Measurements from ENCODE around the gene INO80C.

Gene INO80C

DNA sequence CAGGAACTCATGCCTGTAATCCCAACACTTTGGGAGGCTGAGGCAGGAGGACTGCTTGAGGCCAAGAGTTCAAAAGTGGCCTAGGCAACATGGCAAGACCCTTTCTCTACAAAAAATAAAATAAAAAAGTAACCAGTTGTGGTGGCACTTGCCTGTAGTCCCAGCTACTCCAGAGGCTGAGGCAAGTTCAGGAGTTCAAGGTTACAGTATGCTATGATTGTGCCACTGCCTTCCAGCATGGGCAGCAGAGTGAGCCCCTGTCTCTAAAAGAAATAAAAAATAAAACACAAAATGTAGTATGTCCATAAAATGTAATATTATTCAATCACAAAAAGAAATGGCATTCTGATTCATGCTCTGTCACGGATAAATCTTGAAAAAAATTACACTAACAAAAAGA is 11.9 kb downstream of the INO80C start:
- no peak for DNase-seq

DNA sequence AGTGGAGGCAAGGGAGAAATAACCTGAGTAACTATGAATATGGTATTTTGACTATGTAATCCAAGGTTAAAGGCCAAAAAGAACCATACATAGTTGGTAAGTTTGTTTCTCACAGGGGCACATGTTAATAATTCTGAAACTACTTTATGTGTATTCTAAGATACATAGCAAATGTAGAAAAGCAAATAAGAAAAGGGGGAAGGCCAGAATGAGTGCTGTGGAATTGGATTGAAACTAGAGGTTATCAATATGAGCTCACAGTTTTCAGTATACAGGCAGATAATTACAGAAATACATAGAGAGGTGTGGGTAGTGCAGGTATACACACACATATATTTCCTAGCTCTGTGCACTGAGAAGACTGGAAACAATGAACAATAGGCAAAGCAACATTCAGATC is 13.7 kb downstream of the INO80C start:
- DNase-seq: no peak

DNA sequence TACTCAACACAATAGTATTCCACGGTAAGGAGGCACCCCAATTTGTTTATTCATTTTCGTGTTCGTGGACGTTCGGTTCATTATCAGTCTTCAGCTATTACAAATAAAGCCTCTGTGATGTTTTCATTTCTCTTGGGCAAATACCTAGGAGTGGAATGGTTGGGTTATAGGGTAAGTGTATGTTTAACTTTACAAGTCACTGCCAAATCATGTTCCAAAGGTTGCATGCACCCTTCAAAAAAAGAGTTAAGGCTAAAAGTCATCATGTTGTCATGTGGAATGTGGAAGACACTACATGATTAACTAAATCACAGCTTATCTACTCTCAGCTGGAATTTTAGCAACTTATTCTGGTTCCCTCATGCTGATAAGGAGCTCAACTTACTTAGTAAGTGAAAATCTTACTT is 15.8 kb downstream of the INO80C start:
- no peak for DNase-seq

DNA sequence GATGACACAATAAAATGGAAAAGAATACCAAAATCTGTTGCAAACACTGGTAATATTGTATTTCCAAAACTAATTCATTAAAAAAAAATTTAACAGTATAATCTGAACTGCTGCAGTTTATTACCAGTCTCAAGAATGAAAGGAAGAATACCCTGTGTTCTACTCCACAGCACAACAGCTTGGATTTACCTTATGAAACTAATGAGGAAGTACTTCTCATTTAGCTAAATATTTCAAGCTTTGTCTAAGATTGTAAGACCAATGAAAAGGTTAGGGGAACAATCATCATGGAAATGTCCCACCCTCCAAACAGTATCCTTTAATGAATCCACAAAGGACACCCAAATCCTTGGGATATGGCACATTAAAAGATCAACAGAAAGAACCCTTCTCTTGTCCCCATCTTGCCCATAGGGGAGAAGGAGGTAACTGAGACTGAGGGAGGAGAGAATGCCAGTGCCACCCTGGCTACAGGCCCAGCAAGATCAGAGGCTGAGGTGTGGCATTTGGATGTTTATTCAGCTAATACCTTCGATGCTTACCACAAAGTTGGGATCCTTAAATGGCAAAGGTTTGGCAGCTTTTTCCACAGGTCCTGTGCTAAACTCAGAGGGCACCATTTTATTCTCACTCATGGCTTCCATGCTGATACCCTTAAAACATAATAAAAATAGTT is 17.7 kb downstream of the INO80C start:
- no peak for DNase-seq

DNA sequence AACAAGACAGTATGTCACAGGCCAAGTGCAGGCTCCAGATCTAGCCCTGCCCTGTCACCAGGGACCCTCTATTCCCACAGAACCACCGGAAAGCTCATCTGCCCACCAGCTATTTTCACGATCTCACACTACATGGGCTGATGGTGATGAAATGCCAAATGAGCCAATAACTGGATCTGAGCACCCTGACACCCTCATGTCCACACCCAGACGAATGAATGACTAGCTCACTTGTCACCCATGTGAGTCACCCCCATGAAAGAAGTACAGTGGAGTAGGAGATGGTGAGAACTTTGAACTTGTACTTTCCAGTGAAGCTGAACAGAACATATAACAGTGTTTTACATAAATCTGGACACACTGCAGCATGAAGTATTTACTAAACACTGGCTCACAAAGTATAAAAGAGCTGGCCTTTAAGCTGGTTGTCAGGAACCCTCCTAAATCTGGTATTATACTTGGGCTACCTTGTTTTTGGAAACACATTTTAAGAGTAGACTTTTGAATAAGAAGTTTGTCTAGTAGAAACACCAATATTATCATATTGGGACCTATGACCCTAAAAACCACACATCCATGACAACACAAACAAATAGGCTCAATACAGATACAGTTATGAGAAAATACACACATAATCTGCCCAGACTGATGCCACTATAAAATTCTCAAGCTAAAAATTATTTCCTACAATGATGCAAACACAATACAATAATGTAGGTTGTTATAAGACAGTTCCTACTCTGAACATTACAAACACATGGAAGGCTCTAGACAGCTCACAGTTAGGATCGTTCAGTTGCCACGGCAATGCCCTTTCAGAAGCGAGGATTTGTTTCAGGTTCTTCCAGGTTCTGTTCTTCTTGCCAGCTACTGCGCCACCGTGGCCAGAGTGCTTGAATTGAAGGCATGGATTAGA is 19.0 kb downstream of the INO80C start:
- DNase-seq: no peak

DNA sequence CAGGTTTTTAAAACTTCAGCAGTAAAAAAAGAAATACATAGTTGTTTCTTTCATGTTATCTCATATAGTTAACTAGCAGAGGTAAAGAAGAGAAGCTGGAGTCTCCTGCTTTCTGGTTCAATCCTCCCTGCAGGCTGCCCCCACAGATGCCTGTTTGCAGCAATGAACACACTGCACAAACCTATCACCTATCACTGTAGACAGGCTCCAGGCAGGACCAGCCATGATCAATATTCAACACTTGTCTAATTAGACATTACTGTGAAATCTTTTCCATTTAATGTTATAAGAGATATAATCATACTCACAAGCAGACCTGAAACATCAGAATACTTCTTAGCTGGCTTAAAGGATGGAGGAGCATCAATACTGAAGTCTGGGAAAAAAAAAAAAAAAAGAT is 19.8 kb downstream of the INO80C start:
- DNase-seq: no peak

DNA sequence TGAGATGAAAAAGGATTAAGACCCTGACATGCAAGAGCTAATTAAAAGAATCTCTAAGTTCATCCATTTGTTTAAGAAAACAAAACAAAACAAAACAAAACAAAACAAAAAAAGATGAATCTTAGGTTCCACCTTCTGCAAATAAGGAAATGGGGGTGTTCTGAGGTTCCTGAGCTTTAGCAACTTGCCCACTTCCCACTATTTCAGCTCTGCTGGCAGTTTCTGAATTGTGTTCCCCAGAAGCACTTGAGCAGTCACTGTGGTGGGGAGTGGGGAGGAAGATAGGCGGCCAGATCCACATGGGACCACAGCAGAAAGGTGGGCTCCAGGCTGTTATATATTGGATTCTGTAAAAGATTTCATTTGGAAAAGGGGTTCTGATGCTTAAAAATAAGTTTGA is 20.3 kb downstream of the INO80C start:
- DNase-seq: no peak

DNA sequence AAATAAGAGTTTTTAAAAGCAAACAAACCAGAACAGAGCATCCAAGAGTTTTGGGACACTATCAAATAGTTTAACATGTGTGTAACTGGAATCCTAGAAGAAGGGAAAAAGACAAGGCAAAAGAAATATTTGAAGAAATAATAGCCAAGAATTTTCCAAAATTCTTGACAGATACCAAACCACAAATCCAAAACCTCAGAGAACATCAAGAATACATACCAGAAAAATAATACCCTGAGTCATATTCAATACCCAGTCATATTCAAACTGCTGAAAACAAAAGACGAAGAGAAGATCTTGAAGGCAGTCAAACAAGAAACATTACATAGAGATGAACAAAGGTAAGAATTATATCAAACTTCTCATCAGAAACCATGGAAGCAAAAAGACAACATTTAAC is 22.9 kb downstream of the INO80C start:
- DNase-seq: no peak

DNA sequence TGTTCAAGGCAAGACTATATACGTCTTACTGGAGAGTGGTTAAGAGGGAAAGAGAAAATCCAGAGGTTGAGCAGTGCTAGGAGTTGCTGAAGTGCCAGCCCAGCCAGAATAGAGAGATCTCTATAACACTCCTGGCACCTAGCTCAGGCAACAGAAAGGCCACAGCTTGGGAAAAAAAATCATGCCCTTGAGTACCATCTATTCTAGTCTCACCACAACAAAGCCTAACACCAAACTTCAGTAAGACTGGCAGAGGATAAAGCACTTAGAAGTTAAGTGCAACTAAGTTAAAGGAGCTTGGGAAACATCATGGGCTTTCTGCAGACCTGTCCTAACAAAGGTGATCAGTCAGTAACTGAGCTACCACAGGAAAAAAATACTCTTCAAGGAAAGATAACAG is 24.2 kb downstream of the INO80C start:
- no peak for DNase-seq

DNA sequence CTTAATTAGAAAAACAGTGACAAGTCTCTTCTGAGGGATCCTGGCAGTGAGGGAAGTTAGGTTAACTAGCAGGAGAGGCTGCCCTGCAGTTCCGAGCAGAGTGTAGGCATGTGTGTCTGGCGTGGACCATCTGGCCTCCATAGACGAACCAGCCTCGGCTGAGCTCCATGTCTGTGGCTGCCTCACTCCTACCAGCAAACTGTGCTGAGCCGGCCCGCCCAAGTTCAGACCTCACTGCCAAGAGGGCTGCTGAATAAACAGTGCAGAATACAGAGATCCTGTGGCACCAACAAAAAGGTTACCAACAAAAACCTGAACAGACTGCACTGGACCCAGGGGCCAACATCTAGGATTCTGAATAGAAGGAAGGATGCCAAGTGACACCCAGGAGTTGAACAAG is 27.3 kb downstream of the INO80C start:
- DNase-seq: no peak

DNA sequence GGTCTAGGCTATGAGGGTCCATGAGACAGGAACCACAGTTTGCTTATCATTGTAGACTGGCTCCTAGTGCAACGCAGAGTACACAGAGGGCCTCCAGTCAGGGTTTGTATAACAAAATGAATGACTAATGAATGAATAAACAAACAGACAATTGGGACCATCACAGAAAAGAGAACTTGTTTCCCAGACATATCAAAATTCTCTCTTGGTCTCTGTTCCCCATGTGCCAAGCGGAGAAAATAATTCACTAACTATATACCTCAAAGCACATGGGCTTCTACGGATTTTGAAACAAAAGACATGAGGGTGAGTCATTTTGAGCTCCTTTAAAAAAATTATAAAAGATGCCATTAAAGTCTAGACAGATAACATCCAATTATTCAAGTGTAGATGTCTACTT is 28.0 kb downstream of the INO80C start:
- DNase-seq: no peak

DNA sequence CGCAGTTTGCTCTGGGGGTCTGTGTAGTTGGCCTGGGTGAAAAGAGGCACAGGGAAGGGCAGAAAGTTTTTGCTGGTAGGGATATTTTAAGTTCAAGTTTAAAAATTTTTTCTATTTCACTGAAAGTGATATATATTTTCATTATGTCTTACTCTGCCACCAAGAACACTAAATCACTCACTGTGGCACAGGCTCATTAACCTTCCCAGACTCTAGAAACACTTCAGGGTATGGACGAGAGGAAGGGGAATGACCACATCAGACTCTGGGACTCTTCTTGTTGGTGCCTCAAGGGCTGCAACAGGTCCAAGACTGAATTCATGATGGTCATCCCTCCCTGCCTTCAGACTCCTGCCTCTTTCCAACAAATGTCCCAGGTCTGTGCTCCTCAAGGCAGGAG is 29.0 kb downstream of the INO80C start:
- no peak for DNase-seq

DNA sequence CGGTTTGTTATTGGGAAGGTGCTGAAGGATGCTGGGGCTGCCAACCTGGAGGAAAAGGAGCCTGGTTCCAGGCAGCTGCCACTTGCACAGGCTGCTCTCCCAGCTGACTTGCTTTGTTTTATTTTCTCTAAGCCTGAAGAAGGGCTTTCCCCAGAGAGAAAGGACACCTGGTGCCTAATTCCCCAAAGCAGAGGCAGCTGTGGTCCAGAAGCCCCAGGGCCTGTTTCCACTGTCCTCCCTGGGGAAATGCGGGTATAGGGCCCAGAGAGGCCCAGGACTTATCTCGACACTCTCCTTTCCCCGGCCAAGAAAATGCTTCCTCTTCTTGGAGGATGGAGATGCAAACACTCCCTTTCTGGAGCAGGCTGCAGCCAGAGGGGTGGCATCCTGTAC is 30.1 kb downstream of the INO80C start:
- no peak for DNase-seq

DNA sequence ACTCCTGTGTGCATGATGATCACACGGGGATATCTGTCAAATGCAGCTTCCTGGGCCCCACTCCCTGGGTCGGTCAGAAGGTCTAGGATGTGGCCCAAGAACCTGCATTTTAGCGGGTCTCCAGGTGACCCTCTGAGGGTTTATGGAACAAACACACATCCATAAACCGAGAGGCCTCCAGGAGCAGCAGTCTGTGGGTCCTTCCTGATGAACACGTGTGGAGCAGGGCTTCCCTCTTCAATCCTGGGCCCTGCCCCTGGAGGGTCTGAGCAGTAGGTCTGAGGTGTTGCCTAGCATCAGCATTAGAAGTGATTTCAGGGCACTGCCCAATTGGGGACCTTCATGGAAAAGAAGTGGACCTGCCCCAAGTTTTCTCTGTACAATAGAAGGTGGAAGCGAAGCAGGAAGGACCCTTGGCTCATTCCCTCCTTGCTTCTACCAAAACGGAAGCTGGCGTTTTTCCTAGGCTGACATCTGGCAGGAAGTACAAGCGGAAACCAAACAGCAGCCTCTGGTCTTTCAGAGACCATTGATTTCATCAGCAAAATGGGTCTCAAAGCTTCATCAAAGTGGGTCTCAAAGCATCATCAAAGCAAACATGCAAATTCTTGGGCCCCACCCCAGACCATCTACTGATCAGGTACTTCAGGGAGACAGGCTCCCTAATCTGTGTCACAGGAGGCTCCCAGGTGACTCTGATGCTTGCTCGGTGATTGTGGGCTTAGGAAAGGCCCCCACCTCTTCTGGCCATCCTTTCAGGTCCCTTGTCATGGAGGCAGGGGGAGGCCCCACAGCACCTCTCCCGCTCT is 30.7 kb downstream of the INO80C start:
- DNase-seq: no peak

DNA sequence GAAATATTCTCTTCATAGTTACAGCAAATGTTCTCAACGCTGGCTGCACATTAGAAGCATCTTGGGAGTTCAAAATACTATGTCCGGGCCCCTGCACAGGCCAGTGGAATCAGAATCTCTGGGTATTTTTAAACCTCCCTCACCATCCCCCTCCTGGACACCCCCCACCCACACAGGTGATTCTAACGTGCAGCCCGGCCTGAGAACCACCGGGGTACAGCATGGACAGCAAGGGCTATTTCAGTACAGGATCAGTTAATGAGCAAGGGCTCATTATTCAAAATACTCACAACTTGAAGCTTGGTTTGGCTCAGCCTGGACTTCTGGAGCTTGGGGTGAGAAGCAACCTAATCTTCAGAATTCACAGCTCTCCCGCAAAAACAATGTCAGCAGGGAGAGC is 31.4 kb downstream of the INO80C start:
- no peak for DNase-seq

DNA sequence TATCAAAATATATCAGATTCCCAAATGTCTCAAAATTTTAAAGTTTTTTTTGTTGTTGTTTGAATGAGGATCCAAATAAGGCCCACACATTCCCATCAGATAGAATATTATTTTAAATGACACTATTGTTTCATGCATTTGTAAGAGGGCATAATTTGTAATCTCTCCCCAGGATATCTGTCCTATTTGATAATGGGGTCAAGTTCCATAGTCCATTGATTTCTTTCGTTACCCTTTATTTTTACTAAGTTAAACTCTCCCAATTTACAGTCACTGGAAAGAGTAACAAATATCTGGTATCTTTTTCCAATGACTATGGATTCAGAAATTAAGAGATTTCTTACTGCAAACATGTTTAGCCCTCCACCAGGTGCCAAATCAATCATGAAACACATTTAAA is 32.4 kb downstream of the INO80C start:
- DNase-seq: no peak

DNA sequence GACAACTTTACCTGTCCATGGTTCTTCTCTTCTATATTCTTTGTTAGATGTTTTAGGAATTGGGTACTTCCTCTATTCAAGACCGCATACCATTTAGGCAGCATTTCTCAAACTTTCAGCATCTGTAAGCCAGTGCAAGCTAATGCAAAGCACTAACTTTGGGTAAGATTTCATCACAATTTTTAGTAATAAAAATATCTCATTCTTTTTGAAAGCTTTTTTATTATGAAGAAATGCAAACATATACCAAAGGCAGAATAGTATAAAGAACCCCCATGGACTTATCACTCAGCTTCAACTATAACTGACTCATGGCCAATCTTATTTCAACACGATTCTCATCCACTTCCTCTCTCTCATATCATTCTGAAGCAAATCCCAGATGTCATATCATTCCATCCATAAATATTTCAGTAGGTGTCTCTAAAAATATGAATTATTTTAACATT is 32.9 kb downstream of the INO80C start:
- no peak for DNase-seq

DNA sequence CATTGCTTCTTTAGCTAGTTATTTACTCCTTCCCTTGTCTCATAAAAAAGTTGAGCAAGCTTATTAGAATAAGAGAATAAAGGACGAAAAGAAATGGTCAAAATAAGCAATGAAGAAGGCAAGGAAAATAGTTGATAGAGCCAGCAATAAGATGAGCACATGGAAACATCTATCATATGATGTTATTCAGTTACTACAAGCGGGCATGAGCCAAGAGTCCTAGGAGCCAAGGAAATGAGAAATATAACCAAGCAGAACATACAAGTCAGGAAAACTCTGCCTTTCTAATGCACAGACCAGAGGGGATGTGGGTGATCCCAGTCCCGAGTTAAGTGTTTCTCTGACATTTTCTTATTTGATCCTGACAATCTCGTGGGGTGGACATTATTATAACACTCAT is 33.9 kb downstream of the INO80C start:
- DNase-seq: no peak

DNA sequence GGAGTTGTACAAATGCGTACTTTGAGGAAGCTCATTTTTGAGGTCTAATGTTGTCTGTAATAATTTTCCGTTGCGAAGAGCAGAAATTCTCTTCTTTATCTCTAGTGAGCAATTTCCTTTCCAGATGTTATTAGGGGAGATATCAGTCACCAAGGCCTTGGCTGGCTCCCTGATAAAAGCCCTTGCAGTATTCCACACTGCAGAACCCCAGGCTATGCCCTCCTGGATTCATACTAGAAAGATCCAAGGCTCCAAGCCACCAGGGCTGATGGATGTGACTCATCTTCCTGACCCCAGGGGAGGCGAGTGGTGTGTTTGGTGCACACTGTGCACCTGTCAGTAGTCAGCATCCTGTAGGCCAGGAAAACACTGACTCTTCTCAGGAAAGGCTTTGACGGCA is 34.7 kb downstream of the INO80C start:
- no peak for DNase-seq

DNA sequence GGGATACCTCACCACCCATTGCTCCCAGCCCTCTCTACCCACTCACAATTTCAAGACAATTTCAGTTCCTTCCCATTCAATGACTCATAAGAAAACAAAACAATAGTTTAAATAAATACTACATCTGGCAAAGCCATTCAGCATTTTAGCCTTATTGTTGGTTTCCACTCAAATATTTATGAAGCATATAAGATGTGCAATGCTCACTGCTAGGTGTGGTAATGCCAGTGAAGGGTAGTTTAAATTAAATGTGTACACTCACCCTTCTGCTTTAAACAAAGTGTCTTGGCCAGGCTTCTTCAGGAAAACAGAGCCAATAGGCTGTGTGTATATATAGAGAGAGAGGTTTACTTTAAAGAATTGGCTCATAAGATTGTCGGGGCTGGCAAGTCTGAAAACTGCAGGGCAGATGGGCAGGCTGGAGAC is 37.0 kb downstream of the INO80C start:
- no peak for DNase-seq

DNA sequence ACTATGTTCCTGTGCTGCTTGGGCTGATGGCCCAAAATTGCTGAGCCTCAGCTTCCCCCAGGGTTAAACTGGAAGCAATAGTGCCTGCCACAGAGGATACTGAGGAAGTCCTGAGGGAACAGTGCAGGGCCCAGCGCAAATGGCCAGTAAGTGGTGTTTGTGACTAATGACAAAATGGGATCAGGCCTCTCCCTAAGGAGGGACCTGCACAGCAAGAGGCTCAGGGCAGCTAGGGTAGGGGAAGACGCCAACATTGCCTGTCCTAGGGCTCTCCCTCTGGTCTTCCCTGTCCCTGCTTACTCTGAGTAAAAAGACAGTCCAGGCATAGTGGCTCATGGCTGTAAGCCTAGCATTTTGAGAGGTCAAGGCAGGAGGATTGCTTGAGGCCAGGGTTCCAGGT is 37.8 kb downstream of the INO80C start:
- DNase-seq: no peak

DNA sequence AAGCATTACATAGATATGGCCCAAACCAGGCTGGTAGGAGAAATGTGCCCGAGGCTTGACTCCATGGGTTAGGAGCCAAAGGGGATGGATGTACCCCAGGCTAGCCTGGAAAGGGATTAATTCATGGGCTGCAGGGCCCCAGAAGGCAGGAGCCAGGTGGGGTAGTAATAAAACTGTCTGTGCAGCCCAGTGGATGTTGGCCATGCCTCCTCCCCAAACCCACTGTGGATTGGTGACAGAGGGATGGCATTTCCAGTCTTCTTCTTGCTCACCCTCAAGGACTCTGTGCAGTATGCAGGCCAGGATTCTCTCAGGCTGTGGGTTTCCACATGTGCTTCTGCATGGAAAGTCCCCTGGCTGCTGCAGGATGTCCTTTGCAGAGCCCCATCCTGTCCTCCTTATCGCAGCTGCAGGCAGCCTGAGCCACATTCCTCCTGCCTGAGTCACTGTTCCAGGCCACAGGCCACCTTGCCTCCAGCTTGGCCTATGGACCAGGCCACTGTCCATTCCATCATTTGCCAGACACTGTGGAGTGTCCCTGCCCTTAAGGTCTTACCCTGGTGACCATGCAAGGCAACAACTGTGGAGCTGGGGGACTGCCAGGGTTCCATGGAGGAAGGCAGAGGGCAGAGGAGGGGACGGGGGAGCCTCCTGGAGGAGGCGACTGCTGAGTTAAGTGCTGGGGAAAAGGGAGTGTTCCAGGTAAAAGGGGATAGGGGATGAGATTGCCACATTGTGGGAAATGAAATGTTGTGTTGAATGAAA is 38.9 kb downstream of the INO80C start:
- peak; percentile 6 for DNase-seq

DNA sequence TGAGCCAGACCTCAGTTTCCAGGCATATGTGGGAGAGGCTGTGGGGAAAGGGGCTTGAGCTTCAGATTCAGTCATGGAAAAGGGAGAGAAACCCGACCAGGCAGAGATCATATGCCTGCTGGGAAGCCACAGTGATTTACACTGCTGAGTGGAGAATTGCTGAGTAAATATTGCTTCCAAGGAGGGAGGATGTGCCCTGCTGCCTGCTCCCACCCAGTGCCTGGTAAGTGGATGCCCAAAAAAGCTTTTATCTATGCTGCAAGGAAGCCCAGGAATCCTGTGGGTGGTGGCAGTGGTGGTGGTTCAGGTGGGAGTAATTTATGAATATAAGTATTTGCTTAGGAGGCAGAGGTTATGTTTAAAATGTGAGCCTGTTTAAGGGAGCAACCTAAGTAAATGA is 39.5 kb downstream of the INO80C start:
- DNase-seq: peak; percentile 30
